OCI-LY1 (cell line): ENCODE measurements around the gene PPP2R5C.

Experiments used
- H2AFZ ChIP-seq: fragments of 200-600 bp; sonication (generic), shearing (Covaris generic); 2 replicates; pipeline ENCODE4 v1.6.0; 2014; ENCODE audit warnings: antibody characterized with exemption, mild to moderate bottlenecking, low read length
- H3F3A ChIP-seq: fragments of 200-600 bp; sonication (generic), shearing (Covaris generic); 2 replicates; pipeline ENCODE4 v1.6.0; 2014; ENCODE audit warnings: mild to moderate bottlenecking, antibody characterized with exemption, low read length, moderate library complexity; ENCODE audit not compliant: insufficient read depth
- H3K27ac ChIP-seq: fragments of 200-600 bp; sonication (generic); 2 replicates; pipeline ENCODE4 v1.5.1; 2014; ENCODE audit warnings: low read length, mixed run types, mild to moderate bottlenecking, low read depth; ENCODE audit not compliant: poor library complexity, severe bottlenecking
- H3K27me3 ChIP-seq: fragments of 200-600 bp; sonication (generic); 2 replicates; pipeline ENCODE4 v1.6.0; 2014; ENCODE audit warnings: antibody characterized with exemption, mild to moderate bottlenecking, low read length, moderate library complexity; ENCODE audit not compliant: insufficient read depth
- H3K36me3 ChIP-seq: fragments of 200-600 bp; sonication (generic); 2 replicates; pipeline ENCODE4 v1.6.1; 2014; ENCODE audit warnings: mild to moderate bottlenecking, antibody characterized with exemption, low read length, moderate library complexity, mixed read lengths; ENCODE audit not compliant: insufficient read depth
- H3K4me1 ChIP-seq: fragments of 200-600 bp; sonication (generic); 2 replicates; pipeline ENCODE4 v1.5.1; 2014; ENCODE audit warnings: mild to moderate bottlenecking, low read length, moderate library complexity; ENCODE audit not compliant: insufficient read depth, severe bottlenecking
- H3K4me2 ChIP-seq: fragments of 200-600 bp; sonication (generic), shearing (Covaris generic); 2 replicates; pipeline ENCODE4 v1.6.1; 2014; ENCODE audit warnings: low read length
- H3K4me3 ChIP-seq: fragments of 200-600 bp; sonication (generic); 2 replicates; pipeline ENCODE4 v1.5.1; 2014; ENCODE audit warnings: low read length, low read depth, mild to moderate bottlenecking, mixed read lengths; ENCODE audit not compliant: poor library complexity, severe bottlenecking
- H3K79me2 ChIP-seq: fragments of 200-600 bp; shearing (Covaris generic); 2 replicates; pipeline ENCODE4 v1.6.1; 2016; ENCODE audit warnings: mixed run types, low read length, mixed read lengths; ENCODE audit not compliant: insufficient read depth
- H3K9ac ChIP-seq: fragments of 200-600 bp; sonication (generic), shearing (Covaris generic); 2 replicates; pipeline ENCODE4 v1.6.1; 2014; ENCODE audit warnings: mild to moderate bottlenecking, low read length, mixed read lengths
- H3K9me2 ChIP-seq: fragments of 200-600 bp; sonication (generic), shearing (Covaris generic); 2 replicates; pipeline ENCODE4 v1.6.1; 2014; ENCODE audit warnings: low read depth, mild to moderate bottlenecking, low read length, mixed read lengths
- H3K9me3 ChIP-seq: fragments of 200-600 bp; shearing (Covaris generic); 2 replicates; pipeline ENCODE4 v1.6.1; 2014; ENCODE audit warnings: low read length, mixed read lengths
- H4K20me1 ChIP-seq: fragments of 200-600 bp; sonication (generic), shearing (Covaris generic); 2 replicates; pipeline ENCODE4 v1.6.0; 2016; ENCODE audit warnings: mild to moderate bottlenecking, low read length; ENCODE audit not compliant: insufficient read depth
- CTCF ChIP-seq: fragments of 200-600 bp; sonication (generic), shearing (Covaris generic); IDR thresholded peaks from 2 replicates; pipeline ENCODE4 v1.5.1; 2017; ENCODE audit warnings: mild to moderate bottlenecking, antibody characterized with exemption, low read length, moderate library complexity, mixed read lengths
- EZH2 ChIP-seq: fragments of 200-600 bp; sonication (generic), shearing (Covaris generic); IDR thresholded peaks from 2 replicates; pipeline ENCODE4 v1.8.0; 2017; ENCODE audit warnings: borderline replicate concordance, mixed run types, mild to moderate bottlenecking, antibody characterized with exemption, low read length, moderate library complexity, mixed read lengths

Gene PPP2R5C

DNA sequence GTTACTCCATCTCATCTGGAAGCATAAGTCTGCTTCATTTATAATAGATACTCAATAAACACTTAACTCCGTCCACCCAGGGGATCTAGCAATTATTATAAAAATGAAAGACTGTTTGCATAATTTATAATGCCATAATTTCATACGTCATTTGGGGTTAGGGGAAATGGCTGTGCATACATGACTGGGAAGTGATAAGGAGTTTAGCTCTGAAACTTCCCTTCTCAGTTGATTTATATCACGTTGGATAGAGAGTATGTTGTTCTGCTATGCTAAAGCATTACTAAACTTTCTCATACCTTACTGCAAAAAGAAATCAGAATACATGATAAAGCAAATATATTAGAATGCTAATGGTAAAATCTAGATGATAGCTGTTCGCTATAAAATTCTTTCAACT, 112.5 kb downstream of the PPP2R5C start:
- Histone ChIP-seq H3K79me2 (peaks cover 57% of the 10 kb centered on the region), H4K20me1 (no peaks in the 10 kb centered on the region), H3K36me3 (peaks cover 33% of the 10 kb centered on the region), H3F3A (peaks cover 13% of the 10 kb centered on the region; the same call in 1 of the 2 replicates), H3K9ac (no peak overlapping the region), H3K27me3 (no peaks in the 10 kb centered on the region), H3K4me1 (peaks cover 66% of the 10 kb centered on the region), H3K27ac (peak overlapping the region; percentile 99), H3K9me3 (no peaks in the 10 kb centered on the region), H2AFZ (no peak overlapping the region), H3K4me3 (no peak overlapping the region), H3K9me2 (no peaks in the 10 kb centered on the region), H3K4me2 (no peak overlapping the region)
- TF ChIP-seq EZH2, result no peak
- TF ChIP-seq CTCF, result no peak

- H3K9me3 ChIP-seq, result no peaks in the 10 kb centered on the region
- peaks cover 25% of the 10 kb centered on the region for H3K36me3 ChIP-seq
- H3F3A ChIP-seq, result peaks cover 13% of the 10 kb centered on the region; the same call in 1 of the 2 replicates
- no peaks in the 10 kb centered on the region for H4K20me1 ChIP-seq
- no peaks in the 10 kb centered on the region for H3K9me2 ChIP-seq
- peak overlapping the region; percentile 72 for H3K9ac ChIP-seq
- H3K4me3 ChIP-seq, result peak overlapping the region; percentile 52
- H3K27ac ChIP-seq, result peak overlapping the region; percentile 99
- no peak overlapping the region for H2AFZ ChIP-seq
- peak overlapping the region; percentile 91 for H3K4me2 ChIP-seq
- TF ChIP-seq EZH2 (no peak), CTCF (no peak)
- H3K79me2 ChIP-seq, result peaks cover 46% of the 10 kb centered on the region
- H3K4me1 ChIP-seq, result peaks cover 66% of the 10 kb centered on the region
- no peaks in the 10 kb centered on the region for H3K27me3 ChIP-seq
Measured at GRCh38 chr14:101875041-101875726, 113.7 kb downstream of the PPP2R5C start.

DNA sequence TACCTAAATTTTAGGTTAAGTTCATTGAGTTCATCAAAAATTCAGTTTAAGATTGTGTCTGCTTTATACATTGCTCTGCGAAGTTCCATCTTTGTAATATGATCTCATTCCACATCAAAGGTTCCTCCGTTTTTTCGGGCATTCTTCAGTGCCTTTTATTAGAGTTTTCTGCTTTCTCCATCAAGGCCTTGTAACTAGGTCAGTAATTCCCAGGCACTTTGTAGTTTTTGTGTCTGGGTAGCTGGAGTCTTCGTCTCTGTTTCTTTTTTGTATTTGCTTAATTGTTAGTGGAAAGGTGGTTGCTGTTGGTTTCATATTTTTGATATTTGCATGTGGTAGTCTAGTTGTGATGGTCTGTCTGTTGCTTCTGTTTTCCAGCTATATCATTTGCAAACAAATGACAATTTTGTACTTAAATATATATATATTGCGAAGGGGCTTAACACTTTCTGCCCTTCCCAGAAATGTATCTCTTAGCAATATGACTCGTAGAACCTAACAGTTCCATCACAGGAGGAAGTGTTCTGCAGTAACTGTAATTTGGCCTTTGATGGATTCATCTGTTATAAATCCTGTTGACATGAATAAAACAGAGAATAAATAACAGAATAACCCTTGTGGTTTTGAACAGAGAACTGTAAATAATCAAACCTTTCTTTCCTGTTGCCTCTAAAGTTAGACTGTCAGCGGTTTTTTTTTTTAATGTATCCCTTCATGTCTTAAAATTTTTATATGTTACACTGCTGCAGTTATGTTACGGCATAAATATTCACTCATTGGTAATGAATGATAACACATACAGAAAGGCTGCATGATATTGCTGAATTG, 114.4 kb downstream of the PPP2R5C start:
- no peaks in the 10 kb centered on the region for H4K20me1 ChIP-seq
- H3F3A ChIP-seq, result peaks cover 13% of the 10 kb centered on the region; the same call in 1 of the 2 replicates
- peaks cover 38% of the 10 kb centered on the region for H3K79me2 ChIP-seq
- TF ChIP-seq CTCF (no peak), EZH2 (no peak)
- H3K9ac ChIP-seq, result peak overlapping the region; percentile 72
- peak overlapping the region; percentile 99 for H3K27ac ChIP-seq
- peaks cover 25% of the 10 kb centered on the region for H3K36me3 ChIP-seq
- H3K4me1 ChIP-seq, result peaks cover 66% of the 10 kb centered on the region
- H3K27me3 ChIP-seq, result no peaks in the 10 kb centered on the region
- H3K4me2 ChIP-seq, result peak overlapping the region; percentile 91
- H2AFZ ChIP-seq, result no peak overlapping the region
- peak overlapping the region; percentile 52 for H3K4me3 ChIP-seq
- H3K9me2 ChIP-seq, result no peaks in the 10 kb centered on the region
- H3K9me3 ChIP-seq, result no peaks in the 10 kb centered on the region
